ENCODE data around the gene PGLYRP4.

Gene PGLYRP4

DNA sequence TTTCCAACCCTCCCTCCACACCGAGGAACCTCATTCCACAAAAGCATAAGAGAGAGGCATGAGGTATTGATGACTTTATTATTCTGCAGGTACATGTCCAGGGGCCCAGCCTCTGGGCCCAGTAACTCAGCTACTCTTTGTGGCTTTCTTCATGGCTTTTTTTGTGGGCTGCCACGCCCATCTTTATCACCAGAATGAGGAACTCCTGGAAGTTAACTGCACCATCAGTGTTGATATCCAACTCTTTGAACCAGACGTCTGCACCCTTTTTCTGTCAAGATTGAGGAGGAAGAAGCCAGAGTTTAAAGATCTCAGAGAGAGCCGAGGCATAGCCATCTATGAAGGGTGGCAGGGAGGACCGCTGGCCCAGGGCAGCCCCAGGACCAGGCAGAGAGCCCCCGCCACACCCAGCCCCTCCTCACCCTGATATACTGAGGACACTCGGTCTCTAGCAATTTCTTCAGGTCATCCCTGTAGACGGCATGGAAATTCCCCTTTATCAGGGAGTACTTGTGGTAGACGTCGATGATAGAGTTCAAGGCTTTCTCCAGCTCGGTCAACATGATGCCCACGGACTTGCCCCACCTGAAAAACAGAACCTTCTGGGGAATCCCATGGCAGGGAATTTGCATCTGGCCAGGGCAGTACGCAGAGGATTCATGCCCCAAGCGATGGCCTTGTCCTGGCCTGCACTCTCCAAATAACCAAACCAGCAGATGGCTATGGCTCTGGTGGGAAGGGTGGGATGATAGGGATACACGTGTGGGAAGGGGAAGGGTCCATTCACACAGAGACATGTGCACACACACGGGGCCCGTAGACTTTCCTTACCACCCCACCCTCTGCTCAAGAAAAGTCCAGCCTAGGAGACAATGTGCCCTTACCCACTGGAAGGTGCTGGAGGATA, 41.6 kb upstream of the PGLYRP4 start:
- ChIA-PET CTCF (no interaction called here), POLR2A (no interaction called here)
- TF ChIP-seq NFRKB (IDR thresholded peaks at IDR 0.05) (no peak), TARDBP (IDR thresholded peaks at IDR 0.05) (no peak), ELF4 (IDR thresholded peaks at IDR 0.05) (no peak)
- no peak for DNase-seq (ENCODE audit: extremely low spot score)

DNA sequence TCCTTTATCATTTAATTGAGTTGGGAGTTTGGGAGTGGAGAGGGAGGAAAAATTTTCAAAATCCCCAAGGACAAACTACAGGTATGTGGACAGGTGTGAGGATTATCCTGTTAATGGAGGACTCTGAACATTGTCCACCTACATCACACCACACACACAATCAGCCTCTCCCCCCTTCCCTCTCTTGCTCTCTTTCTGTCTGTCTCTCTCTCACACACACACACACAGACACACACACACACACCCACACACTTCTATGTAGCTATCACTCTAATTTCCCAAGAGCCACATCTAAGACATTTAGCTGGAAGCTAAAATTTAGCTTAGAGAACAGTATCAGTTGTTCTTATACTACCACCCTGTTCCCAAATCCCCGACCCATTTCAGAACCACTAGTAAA, 40.8 kb upstream of the PGLYRP4 start:
- ChIA-PET POLR2A (no interaction called here), CTCF (no interaction called here)
- TF ChIP-seq ZNF384 (IDR thresholded peaks at IDR 0.05) (no peak), FOXA1 (IDR thresholded peaks at IDR 0.05) (no peak), ARNT (IDR thresholded peaks at IDR 0.05) (no peak), NFRKB (IDR thresholded peaks at IDR 0.05) (no peak), FOXM1 (IDR thresholded peaks at IDR 0.05; ENCODE audit: borderline replicate concordance) (no peak), BHLHE40 (IDR thresholded peaks at IDR 0.05; ENCODE audit: borderline replicate concordance) (no peak), HDGF (IDR thresholded peaks at IDR 0.05; ENCODE audit: borderline replicate concordance) (no peak), L3MBTL2 (conservative IDR thresholded peaks at IDR 0.05) (no peak), ELF4 (IDR thresholded peaks at IDR 0.05) (no peak), SUZ12 (IDR thresholded peaks at IDR 0.05) (no peak), TARDBP (IDR thresholded peaks at IDR 0.05) (no peak), FOXK2 (IDR thresholded peaks at IDR 0.05) (no peak), LEF1 (IDR thresholded peaks at IDR 0.05; ENCODE audit: borderline replicate concordance) (no peak), SP1 (IDR thresholded peaks at IDR 0.05) (no peak), CTBP1 (IDR thresholded peaks at IDR 0.05; ENCODE audit: borderline replicate concordance) (no peak)
- TF ChIP-seq, protein P1, sequence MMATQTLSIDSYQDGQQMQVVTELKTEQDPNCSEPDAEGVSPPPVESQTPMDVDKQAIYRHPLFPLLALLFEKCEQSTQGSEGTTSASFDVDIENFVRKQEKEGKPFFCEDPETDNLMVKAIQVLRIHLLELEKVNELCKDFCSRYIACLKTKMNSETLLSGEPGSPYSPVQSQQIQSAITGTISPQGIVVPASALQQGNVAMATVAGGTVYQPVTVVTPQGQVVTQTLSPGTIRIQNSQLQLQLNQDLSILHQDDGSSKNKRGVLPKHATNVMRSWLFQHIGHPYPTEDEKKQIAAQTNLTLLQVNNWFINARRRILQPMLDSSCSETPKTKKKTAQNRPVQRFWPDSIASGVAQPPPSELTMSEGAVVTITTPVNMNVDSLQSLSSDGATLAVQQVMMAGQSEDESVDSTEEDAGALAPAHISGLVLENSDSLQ (IDR thresholded peaks at IDR 0.05) = no peak
- no peak for DNase-seq (ENCODE audit: extremely low spot score)

DNA sequence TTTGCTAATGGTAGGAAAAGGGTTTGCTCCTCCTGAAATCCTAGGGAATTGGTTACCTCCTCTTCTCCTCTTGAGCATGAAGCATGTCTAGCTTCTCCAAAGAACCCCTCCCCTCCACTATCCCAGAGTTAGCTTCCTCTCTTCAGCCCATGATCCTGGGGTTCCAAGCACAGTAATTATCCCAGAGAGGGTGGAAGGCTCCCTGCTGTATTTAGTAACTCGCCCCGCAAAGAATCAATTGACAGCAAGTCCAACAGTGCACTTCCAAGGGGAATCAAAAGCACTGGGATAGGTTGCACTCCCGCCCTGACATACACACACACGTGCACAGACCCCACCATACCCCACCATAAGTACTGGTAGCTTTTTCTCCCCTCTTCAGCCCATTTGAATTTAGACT, 39.1 kb upstream of the PGLYRP4 start:
- TF ChIP-seq, protein P1 (IDR thresholded peaks at IDR 0.05) = no peak
- TF ChIP-seq FOXM1 (IDR thresholded peaks at IDR 0.05; ENCODE audit: borderline replicate concordance) (no peak), TARDBP (IDR thresholded peaks at IDR 0.05) (no peak), L3MBTL2 (conservative IDR thresholded peaks at IDR 0.05) (no peak), ZNF384 (IDR thresholded peaks at IDR 0.05) (no peak), SP1 (IDR thresholded peaks at IDR 0.05) (no peak), LEF1 (IDR thresholded peaks at IDR 0.05; ENCODE audit: borderline replicate concordance) (no peak), FOXA1 (IDR thresholded peaks at IDR 0.05) (no peak), SUZ12 (IDR thresholded peaks at IDR 0.05) (no peak)
- ChIA-PET POLR2A (no interaction called here), CTCF (no interaction called here)
- DNase-seq (ENCODE audit: extremely low spot score) = no peak

DNA sequence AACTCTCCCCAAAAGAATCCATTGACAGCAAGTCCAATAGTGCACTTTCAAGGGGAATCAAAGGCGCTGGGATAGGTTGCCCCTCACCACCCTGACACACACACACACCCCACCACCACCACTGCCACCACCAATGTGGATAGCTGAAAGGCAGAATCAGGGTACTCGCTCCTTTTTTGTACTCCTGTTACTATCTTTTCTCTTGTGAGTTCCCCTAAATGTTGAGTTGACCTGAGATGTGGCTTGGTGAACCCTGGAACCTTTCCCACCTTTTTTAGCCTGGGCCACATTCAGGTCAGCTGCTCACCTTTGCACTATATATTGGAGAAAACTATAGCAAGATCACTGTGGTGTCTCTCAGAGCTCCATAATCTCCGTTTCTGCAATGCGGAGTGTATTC, 38.4 kb upstream of the PGLYRP4 start:
- POLR2A ChIA-PET = no interaction called here
- no peak for DNase-seq (ENCODE audit: extremely low spot score)
- CTCF ChIA-PET = no interaction called here
- TF ChIP-seq NFRKB (IDR thresholded peaks at IDR 0.05) = no peak
- no peak for TF ChIP-seq HDGF (IDR thresholded peaks at IDR 0.05; ENCODE audit: borderline replicate concordance)
- no peak for TF ChIP-seq ZNF384 (IDR thresholded peaks at IDR 0.05)
- no peak for TF ChIP-seq ARNT (IDR thresholded peaks at IDR 0.05)
- TF ChIP-seq LEF1 (IDR thresholded peaks at IDR 0.05; ENCODE audit: borderline replicate concordance) = no peak
- TF ChIP-seq FOXK2 (IDR thresholded peaks at IDR 0.05) = no peak
- no peak for TF ChIP-seq SUZ12 (IDR thresholded peaks at IDR 0.05)
- no peak for TF ChIP-seq BHLHE40 (IDR thresholded peaks at IDR 0.05; ENCODE audit: borderline replicate concordance)
- TF ChIP-seq, protein P1 (IDR thresholded peaks at IDR 0.05) = no peak
- TF ChIP-seq FOXM1 (IDR thresholded peaks at IDR 0.05; ENCODE audit: borderline replicate concordance) = no peak

DNA sequence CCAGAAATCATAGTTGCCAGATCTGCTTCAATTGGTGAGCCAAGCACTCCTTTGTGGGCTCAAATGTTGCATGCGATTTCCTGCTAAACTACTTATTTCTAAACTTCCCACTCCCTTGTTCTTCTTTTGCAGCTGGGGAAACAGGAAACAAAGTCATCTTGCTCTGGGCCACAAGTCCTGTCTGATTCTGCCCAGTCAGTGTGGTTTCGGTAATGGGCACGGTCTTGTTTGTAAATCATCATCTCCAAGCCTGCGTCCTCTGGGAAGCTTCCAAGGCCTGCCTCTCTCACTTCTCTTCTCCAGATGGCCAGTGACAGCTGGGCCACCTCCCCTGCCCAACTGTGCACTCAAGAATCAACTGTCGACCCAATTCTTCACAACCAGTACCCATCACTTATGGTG, 37.9 kb upstream of the PGLYRP4 start:
- DNase-seq (ENCODE audit: extremely low spot score) = no peak
- TF ChIP-seq, protein P1 (IDR thresholded peaks at IDR 0.05) = no peak
- no peak for TF ChIP-seq ARNT (IDR thresholded peaks at IDR 0.05)
- no peak for TF ChIP-seq NFRKB (IDR thresholded peaks at IDR 0.05)
- TF ChIP-seq SP1 (IDR thresholded peaks at IDR 0.05) = no peak
- TF ChIP-seq FOXM1 (IDR thresholded peaks at IDR 0.05; ENCODE audit: borderline replicate concordance) = no peak
- POLR2A ChIA-PET = no interaction called here
- CTCF ChIA-PET = interaction anchor here (1.3 kb wide), 1 partner anchor 33 kb away, joined by 3 read pairs; no protein-coding TSS in a partner anchor

DNA sequence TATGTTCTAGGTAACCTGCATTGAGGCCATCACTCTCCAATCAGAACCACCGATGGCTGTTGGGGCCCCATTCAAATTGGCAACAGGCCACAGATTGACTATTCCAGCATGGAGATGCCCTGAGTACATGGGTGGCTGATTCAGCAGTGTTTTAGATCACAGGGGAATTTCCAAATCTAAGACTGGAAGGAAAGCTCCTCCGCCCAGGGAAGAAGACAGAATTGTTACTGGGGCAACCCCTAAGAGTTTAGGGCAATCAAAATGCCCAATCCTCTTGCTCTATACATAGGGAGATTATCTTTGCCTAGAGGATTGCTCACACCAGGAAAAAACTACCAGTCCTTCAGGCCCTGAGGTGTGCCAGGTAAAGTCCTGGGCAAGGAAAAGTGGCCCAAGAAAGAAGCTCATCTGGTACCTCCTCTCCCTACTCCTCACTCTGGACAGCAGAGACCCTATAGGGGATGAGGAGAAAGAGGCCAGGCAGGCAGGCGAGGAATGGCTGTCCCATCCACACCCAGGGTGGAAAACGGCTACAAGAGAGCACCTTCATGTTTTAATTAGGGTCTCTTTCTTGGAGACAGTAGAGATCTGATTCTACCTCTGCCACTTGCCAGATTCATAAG, 36.4 kb upstream of the PGLYRP4 start:
- TF ChIP-seq CTBP1 (IDR thresholded peaks at IDR 0.05; ENCODE audit: borderline replicate concordance) (no peak), FOXA1 (IDR thresholded peaks at IDR 0.05) (no peak), FOXM1 (IDR thresholded peaks at IDR 0.05; ENCODE audit: borderline replicate concordance) (no peak), L3MBTL2 (conservative IDR thresholded peaks at IDR 0.05) (no peak), ZNF384 (IDR thresholded peaks at IDR 0.05) (no peak), SP1 (IDR thresholded peaks at IDR 0.05) (no peak), LEF1 (IDR thresholded peaks at IDR 0.05; ENCODE audit: borderline replicate concordance) (no peak), FOXK2 (IDR thresholded peaks at IDR 0.05) (no peak), SUZ12 (IDR thresholded peaks at IDR 0.05) (no peak), BHLHE40 (IDR thresholded peaks at IDR 0.05; ENCODE audit: borderline replicate concordance) (no peak), NFRKB (IDR thresholded peaks at IDR 0.05) (no peak), TARDBP (IDR thresholded peaks at IDR 0.05) (no peak), HDGF (IDR thresholded peaks at IDR 0.05; ENCODE audit: borderline replicate concordance) (no peak), ARNT (IDR thresholded peaks at IDR 0.05) (no peak), ELF4 (IDR thresholded peaks at IDR 0.05) (no peak)
- TF ChIP-seq, protein P1 (IDR thresholded peaks at IDR 0.05) = no peak
- ChIA-PET POLR2A (no interaction called here), CTCF (interaction anchor here (0.6 to 1.3 kb wide), 2 partner anchors 31 to 520 kb away, joined by 3 to 4 read pairs; no protein-coding TSS in a partner anchor)
- DNase-seq (ENCODE audit: extremely low spot score) = no peak
